Measurements from ENCODE around the gene ZMYM3. TPM values are rescaled to one million over a fixed set of nuclear protein-coding genes. Genes with fewer than 3 reads are reported as not detected.

ZMYM3 gene
- total and polyA plus RNA-seq, 9 of the 15 experiments (the other 6 are each of a cell fraction or from before 2014, with no cell fraction given), result 4.3 to 36.3 (median 16.8) TPM

- TF ChIP-seq ZNF75A (CRISPR knock-in tag; IDR thresholded peaks at IDR 0.05) (no peak), DMBX1 (CRISPR knock-in tag; IDR thresholded peaks at IDR 0.05; ENCODE audit: borderline replicate concordance) (no peak), SRSF3 (IDR thresholded peaks at IDR 0.05; ENCODE audit: insufficient read depth, low read length) (no peak)
Observed at GRCh38 chrX:71214152-71214551, 39.8 kb downstream of the ZMYM3 start (continued).

GRCh38 chrX:71212536-71212935, 41.4 kb downstream of the ZMYM3 start:
- no peak for DNase-seq (ENCODE audit: extremely low read depth in 1 of 4, low spot score in 3 of 4)
- H3K27me3 ChIP-seq (ENCODE audit: control insufficient read depth in 2 of 2, insufficient read depth in 2 of 2, low read length in 2 of 2), result peaks cover 0 to 31% of the 10 kb centered on the region in 2 experiments; a peak in 4 of 5 replicates
- H3K79me2 ChIP-seq (ENCODE audit: control insufficient read depth, insufficient read depth, low read length), result no peaks in the 10 kb centered on the region
- H3K9me3 ChIP-seq (replicated peaks; ENCODE audit: control insufficient read depth, insufficient read depth, low read depth, low read length), result no peaks in the 10 kb centered on the region
- POLR2A ChIA-PET, result no interaction called here
- no TSS peak for BruUV-seq (replicated peaks)
- H2AFZ ChIP-seq (ENCODE audit: low read depth, low read length), result no peak overlapping the region
- in situ Hi-C loops (cut with MboI) (no loop called here), intact Hi-C loops (cut with micrococcal nuclease) (no loop called here)
- H4K20me1 ChIP-seq (replicated peaks; ENCODE audit: control insufficient read depth, insufficient read depth, low read length), result no peaks in the 10 kb centered on the region
- 37% methylated on average over 5 of the region's 5 CpGs for WGBS (ENCODE audit: insufficient coverage, low coverage, missing lambda C conversion rate)
- FAIRE-seq, result no peak
- ATAC-seq, result no peak
- no peak overlapping the region for H3K9ac ChIP-seq (ENCODE audit: insufficient read depth in 1 of 2, low read depth in 2 of 2, low read length in 2 of 2)
- H3K4me3 ChIP-seq, result no peak overlapping the region
- no peak for TF ChIP-seq HDGF (IDR thresholded peaks at IDR 0.05)
- TF ChIP-seq PCBP2 (IDR thresholded peaks at IDR 0.05; ENCODE audit: low read depth, low read length, poor library complexity, severe bottlenecking), result no peak
- no peak for TF ChIP-seq ZFX (CRISPR knock-in tag; IDR thresholded peaks at IDR 0.05)
- TF ChIP-seq NFATC3 (IDR thresholded peaks at IDR 0.05), result no peak
- no peak for TF ChIP-seq ZBTB17 (CRISPR knock-in tag; IDR thresholded peaks at IDR 0.05)
- TF ChIP-seq GABPB1 (CRISPR knock-in tag; IDR thresholded peaks at IDR 0.05), result no peak
- no peak for TF ChIP-seq PTBP1 (IDR thresholded peaks at IDR 0.05; ENCODE audit: low read depth, low read length)
- TF ChIP-seq NFYB (IDR thresholded peaks at IDR 0.05; ENCODE audit: extremely low read depth, insufficient read length), result no peak
- TF ChIP-seq E2F4 (CRISPR knock-in tag; IDR thresholded peaks at IDR 0.05; ENCODE audit: low read depth), result no peak
- no peak for TF ChIP-seq MIER1 (IDR thresholded peaks at IDR 0.05; ENCODE audit: low read depth)
- TF ChIP-seq, protein P1, sequence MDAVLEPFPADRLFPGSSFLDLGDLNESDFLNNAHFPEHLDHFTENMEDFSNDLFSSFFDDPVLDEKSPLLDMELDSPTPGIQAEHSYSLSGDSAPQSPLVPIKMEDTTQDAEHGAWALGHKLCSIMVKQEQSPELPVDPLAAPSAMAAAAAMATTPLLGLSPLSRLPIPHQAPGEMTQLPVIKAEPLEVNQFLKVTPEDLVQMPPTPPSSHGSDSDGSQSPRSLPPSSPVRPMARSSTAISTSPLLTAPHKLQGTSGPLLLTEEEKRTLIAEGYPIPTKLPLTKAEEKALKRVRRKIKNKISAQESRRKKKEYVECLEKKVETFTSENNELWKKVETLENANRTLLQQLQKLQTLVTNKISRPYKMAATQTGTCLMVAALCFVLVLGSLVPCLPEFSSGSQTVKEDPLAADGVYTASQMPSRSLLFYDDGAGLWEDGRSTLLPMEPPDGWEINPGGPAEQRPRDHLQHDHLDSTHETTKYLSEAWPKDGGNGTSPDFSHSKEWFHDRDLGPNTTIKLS (IDR thresholded peaks at IDR 0.05; ENCODE audit: borderline replicate concordance, low read depth), result no peak
- no peaks in the 10 kb centered on the region for H3K36me3 ChIP-seq (ENCODE audit: control insufficient read depth, insufficient read depth, low read length)
- H3K27ac ChIP-seq (ENCODE audit: extremely low read depth, low read depth, low read length), result no peak overlapping the region
- H3K4me1 ChIP-seq (replicated peaks in 1 of 2; ENCODE audit: control insufficient read depth in 2 of 2, insufficient read depth in 2 of 2, low read length in 2 of 2), result no peaks in the 10 kb centered on the region
- no peak overlapping the region for H3K4me2 ChIP-seq (ENCODE audit: insufficient read depth, low read length)
- no peaks in the 10 kb centered on the region for H3K9me1 ChIP-seq (ENCODE audit: control insufficient read depth, insufficient read depth, low read length)
- CTCF ChIA-PET (ENCODE audit: low intra/inter-chr PET ratio), result no interaction called here

All from K562 (cell line).